Activated CD8-positive, alpha-beta memory T cell treated with anti-CD3 and anti-CD28 coated beads for 1 hour (primary cell): ENCODE data around the gene DHX58.

Experiments used
- DNase-seq, 2 donors: peaks; one replicate each; pipeline ENCODE4 v3.0.0-alpha.2; 2020; ENCODE audit warnings: low read depth in 1 of 2; ENCODE audit errors: extremely low read depth in 1 of 2

DHX58 gene

GRCh38 chr17:42130310-42130936 is 17.9 kb upstream of the DHX58 start:
- no peak for DNase-seq

- DNase-seq, result no peak
Observed at GRCh38 chr17:42129109-42129837, 16.8 kb upstream of the DHX58 start.

GRCh38 chr17:42127414-42127813 is 14.9 kb upstream of the DHX58 start:
- no peak for DNase-seq

GRCh38 chr17:42126836-42127235 is 14.3 kb upstream of the DHX58 start:
- DNase-seq, result no peak

- DNase-seq, result no peak
Observed at GRCh38 chr17:42125565-42125964, 13.1 kb upstream of the DHX58 start.

GRCh38 chr17:42124256-42124655 is 11.7 kb upstream of the DHX58 start:
- DNase-seq, result no peak

GRCh38 chr17:42122371-42123303 is 10.1 kb upstream of the DHX58 start, which contains the start of gene HSPB9:
HSPB9 (plus strand) TSS chr17:42122804; CDS start chr17:42122851, 47 bp downstream.
- no peak for DNase-seq

GRCh38 chr17:42120770-42121769 is 8.6 kb upstream of the DHX58 start, which contains the start of gene KAT2A:
KAT2A (minus strand) TSS chr17:42121367; CDS start chr17:42121304, 63 bp downstream.
- DNase-seq, result peak; percentile 37 to 68

GRCh38 chr17:42120161-42120769 is 7.8 kb upstream of the DHX58 start:
- no peak for DNase-seq

- no peak for DNase-seq
Observed at GRCh38 chr17:42119301-42119700, 6.8 kb upstream of the DHX58 start.

- DNase-seq, result no peak
Observed at GRCh38 chr17:42118545-42118944, 6.0 kb upstream of the DHX58 start.

GRCh38 chr17:42118126-42118510 is 5.6 kb upstream of the DHX58 start:
- DNase-seq, result no peak

GRCh38 chr17:42117397-42118125 is 5.0 kb upstream of the DHX58 start:
- no peak for DNase-seq

- peak; percentile 62 to 66 for DNase-seq
Observed at GRCh38 chr17:42116705-42117396, 4.3 kb upstream of the DHX58 start.

- DNase-seq, result no peak
Observed at GRCh38 chr17:42114118-42114517, 1.6 kb upstream of the DHX58 start.

- no peak for DNase-seq
Observed at GRCh38 chr17:42113293-42114069, 967 bp upstream of the DHX58 start.

GRCh38 chr17:42111871-42112551 is 503 bp downstream of the DHX58 start:
- no peak for DNase-seq
